Measurements from ENCODE around the gene NR6A1.

Gene NR6A1

GRCh38 chr9:124652615-124653393, 118.3 kb downstream of the NR6A1 start:
- CTCF ChIA-PET = interaction anchor here (0.8 to 2.4 kb wide), 7 partner anchors 8 to 55 kb away, joined by 3 to 5 read pairs (median 4); no protein-coding TSS in a partner anchor
- no peak for DNase-seq (ENCODE audit: extremely low spot score)
- POLR2A ChIA-PET = no interaction called here
- TF ChIP-seq CTCF (IDR thresholded peaks at IDR 0.05; ENCODE audit: control extremely low read depth, extremely low read depth, low read depth, missing control alignments) = no peak

- POLR2A ChIA-PET = no interaction called here
- TF ChIP-seq CTCF (IDR thresholded peaks at IDR 0.05; ENCODE audit: control extremely low read depth, extremely low read depth, low read depth, missing control alignments) = no peak
- DNase-seq (ENCODE audit: extremely low spot score) = no peak
- CTCF ChIA-PET = interaction anchor here (1.2 to 2.4 kb wide), 5 partner anchors 8 to 56 kb away, joined by 4 to 5 read pairs (median 4); no protein-coding TSS in a partner anchor
Measured at GRCh38 chr9:124652203-124652602, 118.9 kb downstream of the NR6A1 start.

GRCh38 chr9:124645274-124645673, 125.8 kb downstream of the NR6A1 start:
- TF ChIP-seq CTCF (IDR thresholded peaks at IDR 0.05; ENCODE audit: control extremely low read depth, extremely low read depth, low read depth, missing control alignments) = no peak
- ChIA-PET POLR2A (no interaction called here), CTCF (no interaction called here)
- DNase-seq (ENCODE audit: extremely low spot score) = no peak

- ChIA-PET POLR2A (no interaction called here), CTCF (interaction anchor here (18.6 kb wide), 1 partner anchor 24 kb away, joined by 123 read pairs; no protein-coding TSS in a partner anchor)
- no peak for TF ChIP-seq CTCF (IDR thresholded peaks at IDR 0.05; ENCODE audit: control extremely low read depth, extremely low read depth, low read depth, missing control alignments)
- no peak for DNase-seq (ENCODE audit: extremely low spot score)
Measured at GRCh38 chr9:124639637-124640036, 131.5 kb downstream of the NR6A1 start.

- ChIA-PET POLR2A (no interaction called here), CTCF (interaction anchor here (1.3 to 18.6 kb wide), 3 partner anchors 20 to 29 kb away, joined by 3 to 123 read pairs (median 3); no protein-coding TSS in a partner anchor)
Measured at GRCh38 chr9:124635285-124635684, 135.8 kb downstream of the NR6A1 start.

More at GRCh38 chr9:124635285-124635684, 135.8 kb downstream of the NR6A1 start:
- no peak for DNase-seq (ENCODE audit: extremely low spot score)
- no peak for TF ChIP-seq CTCF (IDR thresholded peaks at IDR 0.05; ENCODE audit: control extremely low read depth, extremely low read depth, low read depth, missing control alignments)
